ENCODE results near the gene SRR.

The SRR gene

DNA sequence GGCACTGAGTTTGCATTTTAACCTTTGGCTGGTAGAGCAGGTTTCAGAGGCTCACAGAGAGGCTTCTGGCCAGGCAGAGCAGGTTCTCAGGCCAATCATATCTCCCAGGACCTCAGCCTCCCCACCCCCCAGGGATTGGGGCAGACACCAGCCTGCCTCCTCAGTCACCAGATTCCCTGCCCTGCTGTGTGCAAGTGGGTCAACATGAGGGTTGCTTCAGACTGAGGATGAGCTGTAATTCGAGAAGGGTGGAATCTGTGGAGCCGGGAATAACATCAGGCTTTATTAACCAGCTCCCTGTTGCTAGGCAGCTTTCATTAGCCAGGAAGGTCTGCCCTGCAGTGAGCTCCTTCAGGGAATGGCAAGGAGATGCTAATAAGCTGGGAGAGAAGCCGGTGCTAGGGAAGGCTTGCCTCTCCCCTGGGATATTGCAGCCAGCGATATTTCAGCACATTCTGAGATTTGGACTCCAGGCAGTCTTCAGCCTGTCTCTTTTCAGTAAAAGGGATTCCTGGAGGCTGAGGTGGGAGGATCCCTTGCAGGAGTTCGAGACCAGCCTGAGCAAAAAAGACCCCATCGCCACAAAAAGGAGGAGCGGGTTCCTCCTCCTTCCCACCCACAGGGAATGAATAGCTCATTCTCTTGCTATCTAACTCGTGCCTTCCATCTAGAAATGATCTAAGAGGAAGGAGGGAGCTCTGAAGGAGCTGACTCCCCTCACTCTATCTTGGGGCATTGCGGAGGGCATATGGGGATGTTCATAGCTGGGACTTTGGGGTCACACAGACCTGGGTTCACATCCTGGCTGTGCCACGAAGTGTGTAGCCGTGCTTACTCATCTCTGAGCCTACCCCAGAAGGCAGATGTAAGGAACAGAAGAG lies 44.3 kb downstream of the SRR start:
- DNase-seq = no peak

DNA sequence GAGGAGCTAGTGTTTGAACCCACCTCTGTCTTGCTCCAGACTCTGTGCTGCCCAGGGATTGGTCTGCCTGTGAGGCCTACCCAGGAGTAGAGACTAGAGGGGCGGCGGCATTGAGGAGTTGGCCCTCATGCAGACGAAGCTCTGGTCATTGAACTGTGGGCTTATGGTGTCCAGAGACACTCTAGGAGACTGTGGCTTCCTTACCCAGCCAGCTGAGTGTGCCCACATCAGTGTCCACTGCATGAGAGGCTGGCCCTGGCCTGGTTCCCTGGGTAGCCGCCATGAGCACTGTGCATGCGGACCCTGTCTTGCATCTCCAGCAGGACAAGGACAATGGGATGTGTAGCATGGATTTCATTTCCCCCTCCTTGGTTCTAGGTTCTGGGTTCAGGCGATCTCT lies 47.5 kb downstream of the SRR start:
- no peak for DNase-seq

DNA sequence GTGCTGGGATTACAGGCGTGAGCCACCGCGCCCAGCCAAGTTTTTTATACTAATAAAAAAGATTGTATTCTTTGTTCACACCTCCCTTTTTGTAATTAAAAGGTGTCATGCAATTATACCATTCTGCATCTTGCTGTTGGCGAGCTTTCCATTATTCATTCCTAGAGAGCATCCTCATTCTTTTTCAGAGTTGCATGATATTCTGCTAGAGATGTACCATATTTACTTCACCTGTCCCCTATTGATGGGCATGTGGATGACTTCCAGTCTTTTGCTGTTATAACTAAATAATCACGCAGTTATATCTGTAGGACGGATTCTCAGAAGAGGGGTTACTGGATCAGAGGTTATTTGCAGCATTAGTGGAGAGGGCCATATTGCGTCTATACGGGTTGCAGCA lies 50.6 kb downstream of the SRR start:
- DNase-seq = no peak

DNA sequence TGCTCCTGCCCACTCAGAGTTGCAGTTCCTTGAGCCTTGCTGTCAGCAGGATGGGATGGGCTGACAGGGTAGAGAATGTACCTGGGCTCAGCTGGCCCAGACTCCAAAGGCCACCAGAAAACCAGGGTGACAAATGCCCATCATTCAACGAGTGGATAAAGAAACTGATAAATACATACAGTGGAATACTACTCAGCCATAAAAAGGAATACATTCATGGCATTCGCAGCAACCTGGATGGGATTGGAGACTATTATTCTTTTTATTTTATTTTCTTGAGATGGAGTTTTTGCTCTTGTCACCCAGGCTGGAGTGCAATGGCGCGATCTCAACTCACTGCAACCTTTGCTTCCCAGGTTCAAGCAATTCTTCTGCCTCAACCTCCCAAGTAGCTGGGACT lies 53.5 kb downstream of the SRR start:
- DNase-seq = no peak

DNA sequence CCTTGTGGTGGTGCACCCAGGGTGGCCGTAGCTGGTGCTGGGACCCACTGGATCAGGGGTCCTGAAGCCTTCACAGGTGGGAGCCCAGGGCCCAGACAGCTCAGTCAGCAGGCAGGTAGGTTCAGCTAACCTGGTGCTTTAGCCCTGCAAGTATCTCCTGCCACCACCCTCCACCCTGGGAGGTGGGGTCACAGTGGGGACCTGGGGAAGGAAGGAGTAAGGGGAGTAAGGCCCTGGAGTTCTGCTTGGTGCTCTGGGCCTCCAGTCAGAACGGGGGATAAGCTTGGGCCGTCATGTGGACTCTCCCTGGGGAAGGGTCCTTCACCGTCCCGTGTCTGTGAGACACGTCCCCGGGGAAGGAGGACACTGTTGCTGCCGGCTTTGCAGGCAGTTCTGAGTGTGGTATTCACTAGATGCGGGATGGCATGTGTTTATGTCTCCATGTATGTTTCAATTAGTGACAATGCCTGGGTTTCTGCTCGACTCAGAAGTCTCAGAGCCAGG lies 54.2 kb downstream of the SRR start:
- no peak for DNase-seq

DNA sequence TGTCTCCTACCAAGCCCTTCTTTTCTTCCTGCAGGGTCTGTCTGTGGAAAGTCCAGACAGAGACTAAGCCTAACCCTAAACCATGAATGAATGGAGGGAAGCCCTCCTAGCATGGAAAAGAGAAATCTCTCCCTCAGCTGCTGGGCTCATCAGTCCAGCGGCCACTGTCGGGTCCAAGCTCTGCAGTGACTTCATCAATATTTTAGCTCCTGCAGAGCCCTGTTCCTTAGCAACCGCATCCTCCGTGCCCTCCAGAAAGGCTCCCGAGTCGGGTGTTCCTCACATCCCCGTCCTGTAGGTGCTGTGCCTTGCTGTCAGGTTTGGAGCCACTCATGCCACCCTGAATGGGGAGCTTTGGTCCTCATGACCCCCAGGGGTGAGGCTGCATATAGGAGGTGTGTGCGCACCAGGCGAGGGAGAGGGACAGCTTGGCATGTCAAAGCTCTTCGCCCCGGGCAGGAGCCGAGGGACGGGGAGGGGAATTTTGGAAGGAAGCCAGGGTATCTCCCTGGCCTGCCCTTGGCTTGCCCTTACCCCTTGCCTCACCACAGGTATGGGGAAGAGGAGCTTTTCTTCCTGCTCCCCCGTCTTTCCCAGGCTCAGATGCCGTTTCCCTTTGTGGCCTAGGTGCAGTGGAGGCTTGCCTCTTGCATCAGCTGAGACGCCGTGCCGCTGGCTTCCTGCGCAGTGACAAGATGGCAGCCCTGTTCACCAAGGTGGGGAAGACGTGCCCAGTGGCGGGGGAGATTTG lies 57.4 kb downstream of the SRR start:
- no peak for DNase-seq

DNA sequence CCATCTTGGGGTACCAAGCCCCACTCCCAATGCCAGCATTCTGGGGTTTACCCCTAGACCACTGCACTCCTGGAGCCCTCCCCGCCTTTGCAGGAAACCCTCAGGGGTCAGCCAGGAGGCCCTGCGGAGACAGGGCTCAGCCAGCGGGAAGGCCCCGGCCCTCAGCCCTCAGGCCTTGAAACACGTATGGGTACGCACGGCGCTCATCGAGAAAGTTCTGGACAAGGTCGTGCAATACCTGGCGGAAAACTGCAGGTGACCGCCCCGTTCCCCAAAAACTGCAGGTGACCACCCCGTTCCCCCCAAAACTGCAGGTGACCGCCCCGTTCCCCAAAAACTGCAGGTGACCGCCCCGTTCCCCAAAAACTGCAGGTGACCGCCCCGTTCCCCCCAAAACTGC lies 58.3 kb downstream of the SRR start:
- no peak for DNase-seq

DNA sequence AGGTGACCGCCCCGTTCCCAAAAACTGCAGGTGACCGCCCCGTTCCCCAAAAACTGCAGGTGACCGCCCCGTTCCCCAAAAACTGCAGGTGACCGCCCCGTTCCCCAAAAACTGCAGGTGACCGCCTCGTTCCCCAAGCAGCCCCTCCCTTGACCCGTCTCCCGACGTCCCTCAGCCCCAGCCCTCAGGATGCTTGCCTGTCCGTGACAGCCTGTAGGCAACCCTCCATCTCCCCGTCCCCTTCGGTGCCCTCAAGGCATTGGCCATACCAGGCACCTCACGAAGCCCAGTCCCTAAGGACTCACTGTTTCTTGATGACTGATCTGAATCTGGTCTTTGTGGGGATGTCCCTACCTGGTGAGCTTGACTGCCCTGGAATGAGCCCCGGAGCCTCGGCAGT lies 58.7 kb downstream of the SRR start:
- DNase-seq = no peak

DNA sequence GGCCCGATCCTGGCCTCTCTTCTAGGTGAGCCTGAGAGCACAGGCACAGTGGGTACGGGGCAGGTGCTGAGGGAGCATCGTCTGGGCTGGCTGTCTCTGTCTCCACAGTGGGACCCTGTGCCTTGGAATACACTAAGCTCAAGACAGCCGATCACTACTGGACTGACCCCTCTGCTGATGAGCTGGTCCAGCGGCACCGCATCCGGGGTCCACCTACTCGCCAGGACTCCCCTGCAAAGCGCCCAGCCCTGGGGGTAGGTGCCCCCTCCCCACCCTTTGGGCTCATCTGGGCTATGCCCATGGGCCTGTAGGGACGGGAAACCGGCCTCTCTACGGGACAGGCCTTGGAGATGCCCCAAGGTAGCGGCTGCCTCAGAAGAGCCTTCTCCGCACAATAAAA lies 59.1 kb downstream of the SRR start:
- DNase-seq = no peak

DNA sequence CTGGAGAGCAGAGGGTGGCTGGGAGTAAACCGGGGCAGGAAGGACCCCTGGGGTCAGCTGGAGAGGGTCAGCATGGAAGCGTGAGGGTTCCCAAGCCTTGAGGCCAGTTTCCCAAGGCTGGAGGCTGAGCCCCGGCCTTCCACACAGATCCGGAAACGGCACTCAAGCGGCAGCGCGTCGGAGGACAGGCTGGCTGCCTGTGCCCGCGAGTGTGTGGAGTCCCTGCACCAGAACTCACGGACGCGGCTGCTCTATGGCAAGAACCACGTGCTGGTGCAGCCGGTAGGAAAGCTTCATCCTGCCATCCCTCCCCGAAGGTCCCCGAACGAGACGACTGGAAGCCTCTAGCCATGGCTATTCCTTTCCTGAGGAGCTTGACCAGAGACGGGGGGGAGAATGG lies 59.6 kb downstream of the SRR start:
- DNase-seq = no peak

DNA sequence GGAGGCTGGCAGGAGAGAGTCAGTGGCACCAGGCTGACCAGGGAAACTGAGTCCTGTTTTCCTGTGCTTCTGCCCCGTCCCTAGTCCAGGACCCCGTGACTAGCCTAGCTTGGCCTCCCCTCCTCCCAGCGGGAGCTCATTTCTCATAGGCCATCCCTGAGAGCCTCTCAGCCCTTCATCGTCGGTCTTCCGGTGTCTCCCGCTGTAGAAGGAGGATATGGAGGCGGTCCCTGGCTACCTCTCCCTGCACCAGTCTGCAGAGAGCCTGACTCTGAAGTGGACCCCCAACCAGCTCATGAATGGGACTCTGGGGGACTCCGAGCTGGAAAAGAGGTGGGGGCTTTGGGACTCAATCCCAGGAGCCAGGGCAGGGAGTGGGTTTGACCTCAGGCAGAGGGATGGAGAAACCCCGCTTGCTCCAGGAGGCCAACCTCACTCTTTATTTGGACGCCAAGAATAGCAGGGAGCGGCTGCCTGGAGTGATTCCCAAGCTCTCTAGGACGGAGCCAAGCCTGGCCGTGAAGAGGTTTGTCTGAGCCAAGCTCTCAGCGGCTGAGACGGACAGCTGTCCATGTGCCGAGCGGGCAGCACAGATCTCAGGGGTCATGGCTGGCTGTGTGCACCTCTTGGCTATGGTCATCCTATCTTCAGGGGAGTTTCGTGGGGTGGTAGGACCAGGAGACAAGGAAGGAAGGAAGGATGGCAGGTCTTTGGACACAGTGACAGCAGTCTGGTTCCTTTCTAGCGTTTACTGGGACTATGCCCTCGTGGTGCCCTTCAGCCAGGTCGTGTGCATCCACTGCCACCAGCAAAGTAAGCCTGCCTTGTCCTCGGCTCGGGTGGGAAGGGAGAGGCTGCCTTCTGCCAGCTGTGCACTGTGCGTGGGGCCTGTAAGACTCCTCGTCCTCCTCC lies 60.4 kb downstream of the SRR start:
- DNase-seq = no peak

DNA sequence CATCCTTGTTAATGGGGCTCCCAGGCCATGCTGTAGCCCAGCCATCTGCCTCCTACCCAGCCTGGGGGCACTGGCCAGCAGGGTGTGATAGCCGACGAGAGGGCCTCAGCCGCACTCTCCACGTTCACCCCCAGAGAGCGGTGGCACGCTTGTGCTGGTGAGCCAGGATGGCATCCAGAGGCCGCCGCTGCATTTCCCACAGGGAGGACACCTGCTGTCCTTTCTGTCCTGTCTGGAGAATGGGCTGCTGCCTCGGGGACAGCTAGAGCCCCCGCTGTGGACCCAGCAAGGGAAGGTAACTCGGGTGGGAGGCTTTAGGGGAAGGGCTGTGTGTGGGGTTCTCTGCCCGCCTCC lies 61.0 kb downstream of the SRR start:
- DNase-seq = no peak

DNA sequence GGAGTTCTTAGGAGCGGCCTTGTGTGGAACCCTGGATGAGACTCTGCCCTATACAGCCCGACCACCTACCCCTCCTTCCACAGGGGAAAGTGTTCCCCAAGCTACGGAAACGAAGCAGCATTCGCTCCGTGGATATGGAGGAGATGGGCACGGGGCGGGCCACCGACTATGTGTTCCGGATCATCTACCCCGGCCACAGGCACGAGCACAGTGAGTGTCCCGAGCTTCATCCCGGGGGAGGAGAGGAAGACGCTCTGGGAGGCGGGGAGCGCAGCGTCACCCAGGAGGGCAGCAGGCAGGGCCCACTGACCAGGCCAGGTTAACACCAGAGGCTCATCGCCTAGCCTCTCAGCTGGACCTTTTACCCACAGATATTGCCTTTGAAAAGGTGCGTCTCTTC lies 61.4 kb downstream of the SRR start:
- DNase-seq = no peak

DNA sequence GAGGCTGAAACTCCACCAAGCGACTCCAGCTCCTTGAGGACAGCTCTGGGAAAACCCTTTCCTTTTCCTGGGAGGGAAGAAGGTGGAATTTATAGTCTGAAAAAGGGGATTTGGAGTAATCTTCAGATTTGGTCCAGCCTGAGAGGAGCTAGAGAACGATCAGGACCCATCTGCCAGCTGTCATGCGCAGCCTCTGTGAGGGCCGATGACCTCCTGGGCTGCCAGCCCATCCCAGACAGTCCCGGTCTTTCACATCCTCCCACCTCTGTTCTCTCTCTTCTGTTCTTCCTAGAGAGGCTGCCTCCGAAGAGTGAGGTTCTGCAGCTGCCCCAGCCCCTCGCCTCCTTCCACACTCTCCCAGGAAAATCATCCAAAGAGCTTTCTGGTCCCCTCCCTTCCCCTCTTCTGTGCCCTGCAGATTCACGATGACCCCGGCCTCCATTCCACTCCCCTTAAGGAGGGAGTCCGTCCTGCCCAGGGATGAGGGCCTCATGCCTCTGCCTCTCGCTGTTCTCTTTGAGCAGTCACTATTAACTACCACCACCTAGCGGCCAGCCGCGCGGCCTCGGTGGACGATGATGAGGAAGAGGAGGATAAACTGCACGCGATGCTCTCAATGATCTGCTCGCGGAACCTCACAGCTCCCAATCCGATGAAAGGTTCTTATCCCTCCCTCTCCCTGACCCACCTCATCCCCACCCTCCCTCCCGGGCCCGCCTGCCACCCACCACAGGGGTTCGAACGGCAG lies 63.2 kb downstream of the SRR start:
- DNase-seq = no peak

DNA sequence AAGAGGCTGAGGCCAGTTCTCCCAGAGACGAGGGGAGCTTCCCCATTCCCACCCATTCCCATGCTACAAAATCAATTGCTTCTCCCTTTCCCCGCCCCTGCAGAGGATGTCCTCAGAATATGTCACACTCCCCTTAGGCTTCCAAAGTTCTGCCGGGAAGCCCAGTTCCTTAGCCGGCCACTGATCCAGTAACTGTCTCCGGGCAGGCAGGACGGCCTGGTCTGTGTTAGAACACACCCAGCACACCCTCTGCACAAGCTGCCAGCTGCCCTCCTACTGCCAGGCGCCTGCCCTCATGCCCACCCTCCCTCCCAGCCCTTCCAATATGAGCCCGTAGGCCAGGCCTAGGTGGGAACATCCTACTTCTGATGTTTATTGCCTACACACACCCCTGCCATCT lies 64.6 kb downstream of the SRR start:
- DNase-seq = no peak

DNA sequence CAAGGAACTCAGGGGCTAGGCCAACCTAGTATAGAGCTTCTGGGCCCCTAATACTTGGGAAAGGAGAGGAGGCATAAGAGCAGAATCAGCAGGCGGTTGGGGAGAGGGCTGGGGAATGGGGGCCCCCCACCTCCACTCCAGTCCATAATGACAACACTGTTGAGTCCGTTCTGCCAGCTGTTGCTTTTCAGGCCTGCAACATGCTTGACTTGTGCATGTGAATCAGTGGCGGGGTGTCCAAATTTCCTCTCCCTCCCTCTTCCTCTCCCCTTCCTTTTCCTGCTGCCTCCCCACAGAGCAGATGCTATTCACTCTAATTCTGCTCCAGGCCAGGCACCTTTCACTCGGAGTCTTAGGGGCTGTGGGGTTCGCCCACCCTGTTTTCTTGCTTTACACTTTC lies 65.3 kb downstream of the SRR start:
- no peak for DNase-seq

DNA sequence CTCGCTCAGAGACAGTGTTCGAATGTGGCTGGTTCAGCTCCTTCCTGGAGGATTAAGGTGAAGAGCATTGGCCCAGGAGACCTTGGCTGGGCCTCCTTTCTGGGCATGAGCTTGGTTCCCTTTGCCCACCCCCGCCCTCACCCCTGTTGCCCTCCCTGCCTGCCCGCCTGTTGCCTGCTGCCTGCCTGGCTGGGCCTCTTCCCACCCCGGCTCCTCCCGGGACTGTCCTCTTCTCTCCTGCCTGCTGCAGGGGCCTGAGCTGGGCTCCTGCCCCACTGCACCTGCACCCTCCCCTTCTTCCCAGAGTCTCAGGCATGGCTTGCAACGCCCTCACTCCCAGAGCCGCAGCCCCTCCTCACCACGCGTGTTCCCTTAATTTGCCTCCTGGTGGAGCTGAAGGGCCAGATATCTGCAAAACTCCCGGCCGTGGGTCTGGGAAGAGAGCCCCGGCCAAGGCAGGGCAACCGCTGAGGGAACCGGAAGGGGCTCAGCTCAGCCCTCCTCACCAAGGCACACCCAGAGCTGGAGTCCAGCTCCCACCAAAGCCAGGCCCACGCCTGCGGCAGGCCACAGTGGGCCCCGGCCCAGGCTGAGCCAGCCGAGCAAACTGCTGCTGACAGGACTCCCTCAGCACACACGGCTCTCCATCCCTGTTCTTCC lies 65.9 kb downstream of the SRR start:
- no peak for DNase-seq

DNA sequence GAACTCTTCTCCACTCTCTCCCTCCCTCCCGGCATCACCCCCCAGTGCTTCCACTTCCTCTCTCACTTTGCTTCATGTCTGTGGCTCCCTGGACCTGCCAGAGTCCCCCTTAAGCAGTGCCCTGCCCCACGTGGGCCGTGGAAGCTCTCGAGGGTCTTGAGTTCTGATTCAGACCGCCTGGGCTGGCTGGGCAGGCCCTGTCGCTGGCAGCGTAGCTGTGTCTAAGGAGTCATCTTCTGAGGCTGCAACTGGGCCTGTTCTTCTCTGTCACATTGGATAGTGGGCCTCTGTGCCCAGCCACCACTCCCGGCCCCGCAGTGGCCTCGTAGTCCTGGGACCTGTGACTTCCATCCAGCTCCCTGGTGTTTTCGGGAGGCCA lies 66.5 kb downstream of the SRR start:
- DNase-seq = no peak

DNA sequence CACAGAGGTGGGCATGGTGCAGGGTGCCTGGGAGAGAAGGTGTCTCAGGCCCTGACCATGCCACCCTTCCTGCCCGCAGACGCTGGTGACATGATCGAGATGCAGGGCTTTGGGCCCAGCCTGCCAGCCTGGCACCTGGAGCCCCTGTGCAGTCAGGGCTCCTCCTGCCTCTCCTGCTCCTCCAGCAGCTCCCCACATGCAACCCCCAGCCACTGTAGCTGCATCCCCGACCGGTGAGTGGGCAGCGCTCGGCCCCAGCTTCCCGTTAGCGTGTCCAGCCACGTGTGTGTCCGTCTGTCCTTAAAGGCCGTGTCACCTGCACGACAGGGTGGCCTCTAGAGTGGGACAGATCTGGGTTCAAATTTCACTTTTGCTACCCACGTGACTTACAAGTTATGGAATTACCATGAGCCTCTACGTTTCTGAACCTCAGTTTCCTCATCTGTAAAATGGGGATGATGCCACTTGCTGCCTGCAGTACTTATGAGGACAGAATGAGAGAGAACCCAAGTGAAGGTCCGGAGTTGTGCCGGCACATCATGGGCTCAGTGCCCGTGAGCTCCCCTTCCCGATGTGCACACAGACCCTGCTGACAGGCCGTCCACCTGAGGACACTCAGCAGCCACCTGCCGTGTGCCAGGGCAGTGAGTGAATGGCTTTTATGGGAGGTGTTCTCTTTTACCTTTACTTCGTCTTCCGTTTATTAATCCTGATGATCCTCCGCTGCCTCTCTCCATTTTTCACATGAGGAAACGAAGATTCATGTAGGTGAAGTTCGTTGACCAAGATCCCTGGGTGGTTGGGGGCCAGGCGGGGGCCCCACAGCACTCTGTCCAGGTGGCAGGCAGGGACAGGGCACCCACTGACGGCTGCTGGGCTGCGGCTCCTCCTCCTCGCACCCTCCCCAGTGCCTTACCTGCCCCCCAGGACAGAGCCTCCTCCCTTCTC lies 67.7 kb downstream of the SRR start:
- no peak for DNase-seq

DNA sequence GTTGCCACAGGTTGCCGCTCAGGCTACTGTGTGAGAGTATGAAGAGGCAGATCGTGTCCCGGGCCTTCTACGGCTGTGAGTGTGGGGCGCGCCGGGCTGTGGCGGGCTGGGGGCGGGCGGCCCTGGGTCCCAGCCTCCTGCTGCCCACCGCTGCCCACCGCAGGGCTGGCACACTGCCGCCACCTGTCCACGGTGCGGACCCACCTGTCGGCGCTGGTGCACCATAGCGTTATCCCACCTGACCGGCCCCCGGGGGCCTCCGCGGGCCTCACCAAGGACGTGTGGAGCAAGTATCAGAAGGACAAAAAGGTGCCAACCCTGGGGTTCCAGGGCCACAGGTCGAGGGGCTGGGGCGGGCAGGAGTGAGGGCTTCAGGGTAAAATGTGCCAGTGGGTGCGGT lies 68.4 kb downstream of the SRR start:
- no peak for DNase-seq

DNA sequence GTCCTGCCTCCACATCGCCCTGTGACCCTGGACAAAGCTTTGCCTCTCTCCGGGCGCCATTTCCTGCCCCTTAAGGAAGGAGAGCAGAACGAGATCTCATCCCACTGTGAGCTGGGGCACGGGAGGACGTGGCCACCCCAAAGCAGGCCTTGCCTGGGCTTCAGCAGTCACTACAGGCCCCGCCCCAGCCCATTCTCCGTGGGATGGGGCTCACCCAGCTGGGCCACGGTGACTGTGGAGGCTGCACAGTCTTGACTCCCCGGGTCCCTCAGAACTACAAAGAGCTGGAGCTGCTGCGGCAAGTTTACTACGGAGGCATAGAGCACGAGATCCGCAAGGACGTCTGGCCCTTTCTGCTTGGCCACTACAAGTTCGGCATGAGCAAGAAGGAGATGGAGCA lies 68.9 kb downstream of the SRR start:
- no peak for DNase-seq

All from NCI-H1436 (cell line).